ENCODE data around the gene GSTA5.

- TF ChIP-seq CTCF (IDR thresholded peaks at IDR 0.05; ENCODE audit: low read depth, low read length, missing input control): no peak
- TF ChIP-seq HNF4G (IDR thresholded peaks at IDR 0.05): no peak
- no peak for TF ChIP-seq YY1 (IDR thresholded peaks at IDR 0.05)
- TF ChIP-seq TAF1 (conservative IDR thresholded peaks at IDR 0.05): no peak
- TF ChIP-seq RAD21 (IDR thresholded peaks at IDR 0.05): peak in 1 of 2 donors; percentile 7
- no peak for TF ChIP-seq MAX (IDR thresholded peaks at IDR 0.05)
- TF ChIP-seq JUND (IDR thresholded peaks at IDR 0.05): no peak
- TF ChIP-seq NR2F2 (IDR thresholded peaks at IDR 0.05): no peak
- TF ChIP-seq ATF3 (IDR thresholded peaks at IDR 0.05): no peak
- no peak for TF ChIP-seq REST (IDR thresholded peaks at IDR 0.05)
- TF ChIP-seq SP1 (IDR thresholded peaks at IDR 0.05): no peak
- TF ChIP-seq EGR1 (IDR thresholded peaks at IDR 0.05; ENCODE audit: low read depth in 2 of 2): no peak
- no peak for TF ChIP-seq ZBTB33 (IDR thresholded peaks at IDR 0.05)
These were observed 52.1 kb downstream of the GSTA5 start for GRCh38 chr6:52788478-52788877.
